ENCODE results near the gene TOM1.

The TOM1 gene

GRCh38 chr22:35323305-35323704 lies 23.6 kb downstream of the TOM1 start:
- Histone ChIP-seq H4K20me1 (ENCODE audit: insufficient read depth) (no peaks in the 10 kb centered on the region), H3K4me1 (ENCODE audit: low read depth, poor library complexity, severe bottlenecking) (peaks cover 4% of the 10 kb centered on the region), H3K27me3 (ENCODE audit: insufficient read depth, low read depth) (no peaks in the 10 kb centered on the region), H3K4me2 (no peak overlapping the region), H3K36me3 (ENCODE audit: insufficient read depth) (no peaks in the 10 kb centered on the region), H3K4me3 (IDR thresholded peaks at IDR 0.05; ENCODE audit: insufficient read depth, low read depth, low read length) (no peak overlapping the region), H3K9ac (no peak overlapping the region), H3K79me2 (ENCODE audit: insufficient read depth, low read depth) (no peaks in the 10 kb centered on the region), H3K27ac (no peak overlapping the region), H2AFZ (ENCODE audit: low read depth) (no peak overlapping the region)
- no peak for TF ChIP-seq CTCF (conservative IDR thresholded peaks at IDR 0.05; ENCODE audit: low read depth, low read length)

GRCh38 chr22:35324067-35324466 lies 24.4 kb downstream of the TOM1 start:
- Histone ChIP-seq H3K79me2 (ENCODE audit: insufficient read depth, low read depth) (no peaks in the 10 kb centered on the region), H3K4me1 (ENCODE audit: low read depth, poor library complexity, severe bottlenecking) (peaks cover 12% of the 10 kb centered on the region), H3K27ac (no peak overlapping the region), H3K36me3 (ENCODE audit: insufficient read depth) (no peaks in the 10 kb centered on the region), H3K4me2 (no peak overlapping the region), H4K20me1 (ENCODE audit: insufficient read depth) (no peaks in the 10 kb centered on the region), H3K27me3 (ENCODE audit: insufficient read depth, low read depth) (no peaks in the 10 kb centered on the region), H3K9ac (no peak overlapping the region), H3K4me3 (IDR thresholded peaks at IDR 0.05; ENCODE audit: insufficient read depth, low read depth, low read length) (no peak overlapping the region), H2AFZ (ENCODE audit: low read depth) (no peak overlapping the region)
- TF ChIP-seq CTCF (conservative IDR thresholded peaks at IDR 0.05; ENCODE audit: low read depth, low read length), result no peak

GRCh38 chr22:35324762-35325161 lies 25.1 kb downstream of the TOM1 start:
- Histone ChIP-seq H2AFZ (ENCODE audit: low read depth) (no peak overlapping the region), H3K4me2 (no peak overlapping the region), H3K9ac (no peak overlapping the region), H3K79me2 (ENCODE audit: insufficient read depth, low read depth) (no peaks in the 10 kb centered on the region), H3K4me3 (IDR thresholded peaks at IDR 0.05; ENCODE audit: insufficient read depth, low read depth, low read length) (no peak overlapping the region), H3K27ac (no peak overlapping the region), H4K20me1 (ENCODE audit: insufficient read depth) (no peaks in the 10 kb centered on the region), H3K4me1 (ENCODE audit: low read depth, poor library complexity, severe bottlenecking) (peaks cover 19% of the 10 kb centered on the region), H3K27me3 (ENCODE audit: insufficient read depth, low read depth) (no peaks in the 10 kb centered on the region), H3K36me3 (ENCODE audit: insufficient read depth) (no peaks in the 10 kb centered on the region)
- TF ChIP-seq CTCF (conservative IDR thresholded peaks at IDR 0.05; ENCODE audit: low read depth, low read length), result no peak

- no peaks in the 10 kb centered on the region for H4K20me1 ChIP-seq (ENCODE audit: insufficient read depth)
- H3K4me2 ChIP-seq, result no peak overlapping the region
- H3K36me3 ChIP-seq (ENCODE audit: insufficient read depth), result no peaks in the 10 kb centered on the region
- H3K4me1 ChIP-seq (ENCODE audit: low read depth, poor library complexity, severe bottlenecking), result peaks cover 23% of the 10 kb centered on the region
- H2AFZ ChIP-seq (ENCODE audit: low read depth), result no peak overlapping the region
- no peak overlapping the region for H3K4me3 ChIP-seq (IDR thresholded peaks at IDR 0.05; ENCODE audit: insufficient read depth, low read depth, low read length)
- H3K27me3 ChIP-seq (ENCODE audit: insufficient read depth, low read depth), result no peaks in the 10 kb centered on the region
- H3K79me2 ChIP-seq (ENCODE audit: insufficient read depth, low read depth), result no peaks in the 10 kb centered on the region
- no peak overlapping the region for H3K9ac ChIP-seq
- no peak for TF ChIP-seq CTCF (conservative IDR thresholded peaks at IDR 0.05; ENCODE audit: low read depth, low read length)
- H3K27ac ChIP-seq, result no peak overlapping the region
Measured at GRCh38 chr22:35325209-35325608, 25.5 kb downstream of the TOM1 start.
